MM.1S (cell line): ENCODE measurements around the gene AGAP3.

ENCODE experiments used
- CTCF ChIP-seq: fragments of 300-600 bp; sonication (generic); IDR thresholded peaks from 2 replicates; pipeline ENCODE4 v1.5.1; 2016; ENCODE audit warnings: antibody characterized with exemption, low read length, mixed read lengths
- EZH2 ChIP-seq: fragments of 300-600 bp; sonication (generic); optimal IDR thresholded peaks from 2 replicates; pipeline ENCODE3; 2017; ENCODE audit warnings: low read depth, mild to moderate bottlenecking, antibody characterized with exemption, low read length, mixed read lengths

- TF ChIP-seq CTCF (no peak), EZH2 (no peak)
Observed at GRCh38 chr7:151161757-151162156, 75.5 kb downstream of the AGAP3 start.
